ENCODE measurements around the gene MRRF.
A peak's percentile ranks its signal among the peaks of the same experiment; 100 is the strongest.

The MRRF gene

GRCh38 chr9:122333169-122333808, 68.6 kb downstream of the MRRF start:
- no peak for DNase-seq

DNA sequence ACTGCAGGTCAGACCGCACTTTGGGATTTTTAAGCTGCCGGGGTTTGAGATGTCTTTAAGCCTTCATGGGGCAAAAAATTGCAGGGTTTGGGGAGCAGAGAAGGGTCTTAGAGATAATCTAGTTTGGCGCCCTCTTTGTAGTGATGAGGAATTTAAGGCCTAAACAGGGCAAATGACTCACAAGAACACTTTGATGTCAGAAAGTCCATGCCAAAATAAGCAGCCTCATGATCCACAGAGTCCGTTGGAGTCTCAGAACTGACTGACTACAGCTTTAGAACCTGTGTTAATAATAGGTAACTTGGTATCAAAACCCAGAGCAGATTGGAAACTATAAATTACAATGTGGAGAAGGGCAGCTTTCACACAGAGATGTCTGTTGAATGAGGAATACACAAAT, 70.2 kb downstream of the MRRF start:
- DNase-seq = no peak

GRCh38 chr9:122336189-122336588, 71.5 kb downstream of the MRRF start:
- no peak for DNase-seq

- no peak for DNase-seq
Observed at GRCh38 chr9:122336866-122337555, 72.3 kb downstream of the MRRF start.

DNA sequence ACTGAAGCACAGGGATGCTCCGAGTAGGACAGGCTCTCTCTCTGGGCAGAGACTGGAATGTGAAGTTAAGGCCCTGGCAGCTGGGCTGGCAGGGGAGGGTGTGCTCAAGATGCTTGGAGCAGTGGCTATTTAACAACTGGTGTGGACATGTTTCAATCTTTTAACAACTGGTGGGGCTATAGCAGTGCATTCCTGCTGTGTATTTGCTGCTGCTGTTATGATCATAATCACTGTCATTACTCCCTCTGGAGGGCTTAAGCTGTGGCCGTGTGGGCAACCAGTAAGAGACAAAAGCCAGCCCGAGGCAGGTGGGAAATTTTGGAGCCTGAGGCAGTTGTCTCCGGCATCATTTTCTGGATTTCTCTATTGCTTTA, 72.9 kb downstream of the MRRF start:
- no peak for DNase-seq

DNA sequence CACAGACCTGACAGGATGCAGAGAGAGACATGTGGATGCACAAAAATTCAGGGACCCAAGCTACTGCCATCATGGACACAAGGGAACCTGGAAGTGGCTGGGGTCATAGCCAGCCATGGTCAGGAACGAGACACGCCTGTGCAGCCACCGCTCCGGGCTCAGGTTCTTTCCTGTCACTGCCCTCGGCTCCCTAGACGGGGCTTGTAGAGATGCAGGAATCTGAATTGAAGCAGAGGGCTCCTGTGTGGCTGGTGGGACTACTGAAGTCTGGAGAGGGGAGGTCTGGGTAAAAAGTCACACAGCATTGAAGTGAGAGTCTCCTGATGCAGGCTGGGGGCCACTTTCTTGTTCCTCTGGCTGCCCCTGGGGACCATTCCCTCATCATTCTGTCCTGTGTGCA, 73.9 kb downstream of the MRRF start:
- DNase-seq = no peak

GRCh38 chr9:122338994-122339393, 74.3 kb downstream of the MRRF start:
- no peak for DNase-seq

GRCh38 chr9:122339579-122339978, 74.9 kb downstream of the MRRF start:
- no peak for DNase-seq

- DNase-seq = no peak
Observed at GRCh38 chr9:122340161-122340560, 75.5 kb downstream of the MRRF start.

- no peak for DNase-seq
Observed at GRCh38 chr9:122342323-122343050, 77.8 kb downstream of the MRRF start.

- DNase-seq = peak; percentile 26
Observed at GRCh38 chr9:122346478-122347347, 82.0 kb downstream of the MRRF start.

GRCh38 chr9:122347348-122348287, 82.9 kb downstream of the MRRF start:
- DNase-seq = peak; percentile 22

GRCh38 chr9:122348288-122348777, 83.7 kb downstream of the MRRF start:
- no peak for DNase-seq

GRCh38 chr9:122348791-122349190, 84.1 kb downstream of the MRRF start:
- no peak for DNase-seq

DNA sequence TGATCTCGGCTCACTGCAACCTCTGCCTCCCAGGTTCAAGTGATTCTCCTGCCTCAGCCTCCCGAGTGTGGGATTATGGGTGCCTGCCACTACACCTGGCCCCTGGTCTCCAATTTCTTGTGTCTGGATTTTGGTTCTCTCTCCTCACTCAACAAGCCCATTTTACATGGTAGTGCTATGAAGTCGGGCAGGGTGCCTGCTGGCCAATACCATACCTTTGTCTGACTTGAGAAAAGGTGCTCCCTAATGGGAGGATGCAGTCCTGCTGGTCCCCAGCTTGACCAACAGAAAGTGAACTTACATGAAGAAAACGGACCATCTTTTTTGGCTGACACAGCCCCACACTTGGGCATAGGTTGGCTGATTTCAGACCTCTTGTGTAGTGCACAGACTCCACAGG, 84.5 kb downstream of the MRRF start:
- DNase-seq = no peak

- peak; percentile 83 for DNase-seq
Observed at GRCh38 chr9:122350577-122351355, 86.1 kb downstream of the MRRF start.

GRCh38 chr9:122354536-122355199, 90.0 kb downstream of the MRRF start:
- DNase-seq = no peak

GRCh38 chr9:122355336-122355875, 90.7 kb downstream of the MRRF start:
- no peak for DNase-seq

GRCh38 chr9:122356627-122357026, 91.9 kb downstream of the MRRF start:
- no peak for DNase-seq

- no peak for DNase-seq
Observed at GRCh38 chr9:122360891-122361290, 96.2 kb downstream of the MRRF start.
